Keratinocyte (primary cell): Measurements from ENCODE around the gene ZNRF4. TPM values are rescaled to one million over a fixed set of nuclear protein-coding genes. Genes with fewer than 3 reads are reported as not detected.

ENCODE experiments used
- DNase-seq: peaks from one replicate; pipeline ENCODE4 v3.0.0-alpha.2; 2011; ENCODE audit warnings: low read depth, missing footprints, low spot score
- FAIRE-seq: peaks from 2 replicates; lab custom pipeline; 2011; peaks lifted over from hg19 to GRCh38; lab: Jason Lieb, UNC
- H2AFZ ChIP-seq: 2 replicates; pipeline ENCODE4 v1.6.0; 2012; ENCODE audit warnings: low read length, control low read depth, inconsistent platforms; ENCODE audit not compliant: control insufficient read depth
- H3K27ac ChIP-seq: 2 replicates; pipeline ENCODE4 v1.5.1; 2011; ENCODE audit warnings: low read length; ENCODE audit not compliant: control insufficient read depth, insufficient read depth
- H3K27me3 ChIP-seq: 3 replicates; pipeline ENCODE4 v1.6.0; 2011; ENCODE audit warnings: low read length; ENCODE audit not compliant: control insufficient read depth, insufficient read depth; ENCODE audit errors: extremely low read depth
- H3K36me3 ChIP-seq, 2 experiments: 2 replicates in 1 of 2; 3 replicates in 1 of 2; pipeline ENCODE4 v1.5.1; 2011; ENCODE audit warnings: low read length in 2 of 2, mild to moderate bottlenecking in 1 of 2; ENCODE audit not compliant: control insufficient read depth in 2 of 2, insufficient read depth in 2 of 2; ENCODE audit errors: extremely low read depth in 1 of 2
- H3K4me1 ChIP-seq: 3 replicates; pipeline ENCODE4 v1.5.1; 2011; ENCODE audit warnings: low read length; ENCODE audit not compliant: control insufficient read depth, insufficient read depth; ENCODE audit errors: extremely low read depth
- H3K4me2 ChIP-seq: 3 replicates; pipeline ENCODE4 v1.6.0; 2011; ENCODE audit warnings: low read depth, low read length; ENCODE audit not compliant: control insufficient read depth, insufficient read depth; ENCODE audit errors: extremely low read depth
- H3K4me3 ChIP-seq, 3 experiments: fragments of 200-600 bp in 1 of 3; sonication (generic) in 1 of 3; 2 replicates in 2 of 3; 3 replicates in 1 of 3; pipeline ENCODE4 v1.5.1; 2011 to 2016; ENCODE audit warnings: low read length in 3 of 3, mild to moderate bottlenecking in 3 of 3, control low read depth in 2 of 3, inconsistent platforms in 1 of 3, low read depth in 1 of 3, mixed read lengths in 1 of 3, mixed run types in 1 of 3, moderate library complexity in 1 of 3; ENCODE audit not compliant: control insufficient read depth in 2 of 3, insufficient read depth in 2 of 3; ENCODE audit errors: extremely low read depth in 1 of 3
- H3K79me2 ChIP-seq: 2 replicates; pipeline ENCODE4 v1.6.0; 2012; ENCODE audit warnings: low read length; ENCODE audit not compliant: control insufficient read depth, insufficient read depth
- H3K9ac ChIP-seq: 3 replicates; pipeline ENCODE4 v1.6.0; 2011; ENCODE audit warnings: low read length; ENCODE audit not compliant: control insufficient read depth, insufficient read depth; ENCODE audit errors: extremely low read depth
- H3K9me1 ChIP-seq: 3 replicates; pipeline ENCODE4 v1.6.0; 2011; ENCODE audit warnings: low read length; ENCODE audit not compliant: control insufficient read depth, insufficient read depth; ENCODE audit errors: extremely low read depth
- H3K9me3 ChIP-seq: 2 replicates; pipeline ENCODE4 v1.5.1; 2012; ENCODE audit warnings: low read depth, low read length; ENCODE audit not compliant: control insufficient read depth
- H4K20me1 ChIP-seq: 3 replicates; pipeline ENCODE4 v1.6.0; 2011; ENCODE audit warnings: low read length; ENCODE audit not compliant: control insufficient read depth, insufficient read depth; ENCODE audit errors: extremely low read depth
- CTCF ChIP-seq, 3 experiments: IDR thresholded peaks in 1 of 3; conservative IDR thresholded peaks in 1 of 3; optimal IDR thresholded peaks in 1 of 3; 2 replicates in 2 of 3; 3 replicates in 1 of 3; pipeline versions ENCODE3 to v1.5.1; 2011; ENCODE audit warnings: low read length in 3 of 3, mild to moderate bottlenecking in 3 of 3, moderate library complexity in 2 of 3, control low read depth in 1 of 3, inconsistent platforms in 1 of 3; ENCODE audit not compliant: insufficient read depth in 2 of 3; ENCODE audit errors: extremely low read depth in 1 of 3
- EZH2 ChIP-seq: IDR thresholded peaks from one replicate; pipeline ENCODE4 v1.6.1; 2012; ENCODE audit warnings: inconsistent platforms, mild to moderate bottlenecking, low read length, moderate library complexity
- dilution Hi-C: fragments of 300-500 bp; cut with MboI; formaldehyde crosslinking; loops from one replicate; pipeline ENCODE4 v1.7.0; 2020; ENCODE audit warnings: low sequenced_read_pairs; ENCODE audit not compliant: extremely low pct_ligation_motif_present
- polyA plus RNA-seq, 5 experiments: library from polyadenylated mRNA; depleted of rRNA in 3 of 5; stranded (reverse) in 3 of 5; stranded (forward) in 1 of 5; unstranded in 1 of 5; fragments of >200 nt; gene quantifications; 1 replicate in 1 of 5; 2 replicates in 3 of 5; 3 replicates in 1 of 5; pipeline versions ENCODE4 v1.2.1 to v1.2.3, GENCODE V29; 2011 to 2012; ENCODE audit warnings: missing spikeins in 2 of 5, low read depth in 1 of 5, low replicate concordance in 1 of 5

Gene ZNRF4
- polyA plus RNA-seq, 1 donor (not counting 4 experiments of a cell fraction or from before 2014, with no cell fraction given), result not detected

GRCh38 chr19:5456841-5457200 lies 1.6 kb downstream of the ZNRF4 start:
- no peak overlapping the region for H3K27ac ChIP-seq
- no peak overlapping the region for H3K4me3 ChIP-seq
- no peaks in the 10 kb centered on the region for H3K4me1 ChIP-seq
- H3K79me2 ChIP-seq, result no peaks in the 10 kb centered on the region
- DNase-seq (no peak), FAIRE-seq (no peak)
- dilution Hi-C loops, result no loop called here
- no peak overlapping the region for H3K9ac ChIP-seq
- no peaks in the 10 kb centered on the region for H4K20me1 ChIP-seq
- H2AFZ ChIP-seq, result no peak overlapping the region
- H3K4me2 ChIP-seq, result no peak overlapping the region
- no peaks in the 10 kb centered on the region for H3K36me3 ChIP-seq
- H3K9me1 ChIP-seq, result no peaks in the 10 kb centered on the region
- peaks cover under 1% of the 10 kb centered on the region for H3K27me3 ChIP-seq
- TF ChIP-seq EZH2 (no peak), CTCF (optimal IDR thresholded peaks at IDR 0.05 in 1 of 3, IDR thresholded peaks at IDR 0.05 in 1 of 3, conservative IDR thresholded peaks at IDR 0.05 in 1 of 3; ENCODE audit: extremely low read depth in 1 of 3, insufficient read depth in 2 of 3, low read length in 3 of 3) (no peak)
- H3K9me3 ChIP-seq, result peaks cover 3% of the 10 kb centered on the region

- FAIRE-seq (no peak), DNase-seq (no peak)
- no peak overlapping the region for H3K9ac ChIP-seq
- no peaks in the 10 kb centered on the region for H3K79me2 ChIP-seq
- no peaks in the 10 kb centered on the region for H4K20me1 ChIP-seq
- H3K36me3 ChIP-seq, result no peaks in the 10 kb centered on the region
- H3K4me3 ChIP-seq, result no peak overlapping the region
- no peaks in the 10 kb centered on the region for H3K4me1 ChIP-seq
- TF ChIP-seq CTCF (optimal IDR thresholded peaks at IDR 0.05 in 1 of 3, IDR thresholded peaks at IDR 0.05 in 1 of 3, conservative IDR thresholded peaks at IDR 0.05 in 1 of 3; ENCODE audit: extremely low read depth in 1 of 3, insufficient read depth in 2 of 3, low read length in 3 of 3) (no peak), EZH2 (no peak)
- no peak overlapping the region for H3K4me2 ChIP-seq
- dilution Hi-C loops, result no loop called here
- no peak overlapping the region for H3K27ac ChIP-seq
- no peak overlapping the region for H2AFZ ChIP-seq
- H3K9me3 ChIP-seq, result peaks cover 3% of the 10 kb centered on the region
- H3K9me1 ChIP-seq, result no peaks in the 10 kb centered on the region
- no peaks in the 10 kb centered on the region for H3K27me3 ChIP-seq
Measured at GRCh38 chr19:5457709-5458108, 2.5 kb downstream of the ZNRF4 start.
